ENCODE measurements around the gene PER3. TPM values are rescaled to one million over a fixed set of nuclear protein-coding genes. Genes with fewer than 3 reads are reported as not detected.

PER3 gene
- polyA plus RNA-seq (2012; ENCODE audit: insufficient read length, low read depth), result 4.9 TPM

- TF ChIP-seq FOXP2 (optimal IDR thresholded peaks at IDR 0.05; ENCODE audit: borderline replicate concordance, extremely low read depth, extremely low read length, insufficient read depth) (peak; percentile 5), REST (IDR thresholded peaks at IDR 0.05; ENCODE audit: insufficient read depth in 1 of 2, low read depth in 2 of 2, low read length in 2 of 2) (no peak), POLR2AphosphoS5 (IDR thresholded peaks at IDR 0.05; ENCODE audit: low read depth, low read length) (no peak)
Measured at GRCh38 chr1:7783826-7784491, at the start of gene PER3. PER3 (plus strand) TSS chr1:7784291; CDS start chr1:7784878, 587 bp downstream.

GRCh38 chr1:7738044-7738443, 46.0 kb upstream of the PER3 start:
- TF ChIP-seq TAF1 (IDR thresholded peaks at IDR 0.05; ENCODE audit: borderline replicate concordance, insufficient read depth, low read length) (no peak), SIN3A (IDR thresholded peaks at IDR 0.05; ENCODE audit: borderline replicate concordance, insufficient read depth, low read length) (no peak)

GRCh38 chr1:7743346-7743745, 40.7 kb upstream of the PER3 start:
- TF ChIP-seq POLR2AphosphoS5 (IDR thresholded peaks at IDR 0.05; ENCODE audit: low read depth, low read length), result no peak
- TF ChIP-seq FOXP2 (optimal IDR thresholded peaks at IDR 0.05; ENCODE audit: borderline replicate concordance, extremely low read depth, extremely low read length, insufficient read depth), result no peak
- no peak for TF ChIP-seq TAF1 (IDR thresholded peaks at IDR 0.05; ENCODE audit: borderline replicate concordance, insufficient read depth, low read length)
- TF ChIP-seq REST (IDR thresholded peaks at IDR 0.05; ENCODE audit: insufficient read depth in 1 of 2, low read depth in 2 of 2, low read length in 2 of 2), result no peak
- TF ChIP-seq SIN3A (IDR thresholded peaks at IDR 0.05; ENCODE audit: borderline replicate concordance, insufficient read depth, low read length), result no peak

- TF ChIP-seq POLR2AphosphoS5 (IDR thresholded peaks at IDR 0.05; ENCODE audit: low read depth, low read length) (no peak), FOXP2 (optimal IDR thresholded peaks at IDR 0.05; ENCODE audit: borderline replicate concordance, extremely low read depth, extremely low read length, insufficient read depth) (no peak)
Measured at GRCh38 chr1:7744882-7745281, 39.2 kb upstream of the PER3 start.

- TF ChIP-seq FOXP2 (optimal IDR thresholded peaks at IDR 0.05; ENCODE audit: borderline replicate concordance, extremely low read depth, extremely low read length, insufficient read depth) (no peak), POLR2AphosphoS5 (IDR thresholded peaks at IDR 0.05; ENCODE audit: low read depth, low read length) (no peak), REST (IDR thresholded peaks at IDR 0.05; ENCODE audit: insufficient read depth in 1 of 2, low read depth in 2 of 2, low read length in 2 of 2) (no peak), TAF1 (IDR thresholded peaks at IDR 0.05; ENCODE audit: borderline replicate concordance, insufficient read depth, low read length) (no peak), SIN3A (IDR thresholded peaks at IDR 0.05; ENCODE audit: borderline replicate concordance, insufficient read depth, low read length) (no peak)
Measured at GRCh38 chr1:7745783-7746182, 38.3 kb upstream of the PER3 start.

GRCh38 chr1:7747605-7748004, 36.5 kb upstream of the PER3 start:
- no peak for TF ChIP-seq FOXP2 (optimal IDR thresholded peaks at IDR 0.05; ENCODE audit: borderline replicate concordance, extremely low read depth, extremely low read length, insufficient read depth)
- TF ChIP-seq REST (IDR thresholded peaks at IDR 0.05; ENCODE audit: insufficient read depth in 1 of 2, low read depth in 2 of 2, low read length in 2 of 2), result no peak
- TF ChIP-seq TAF1 (IDR thresholded peaks at IDR 0.05; ENCODE audit: borderline replicate concordance, insufficient read depth, low read length), result no peak
- TF ChIP-seq SIN3A (IDR thresholded peaks at IDR 0.05; ENCODE audit: borderline replicate concordance, insufficient read depth, low read length), result no peak
- TF ChIP-seq POLR2AphosphoS5 (IDR thresholded peaks at IDR 0.05; ENCODE audit: low read depth, low read length), result no peak
